T47D (cell line): Measurements from ENCODE around the gene OPN3.
"Not testable (repeated sequence)": the region's sequence is repeated elsewhere in the genome, so short reads cannot be mapped to it uniquely, and the experiment has no call there.

ENCODE experiments used
- DNase-seq, 2 experiments: peaks; one replicate each; pipeline versions ENCODE4 v3.0.0 to v3.0.0-alpha.2; 2011 to 2012; ENCODE audit warnings: low read depth in 1 of 2, low spot score in 1 of 2
- JUND ChIP-seq: IDR thresholded peaks from 2 replicates; pipeline ENCODE4 v1.6.1; 2012; ENCODE audit warnings: low read depth
- in situ Hi-C: cut with HindIII; loops from 2 replicates; pipeline ENCODE4 v1.10.0; 2016; ENCODE audit warnings: low sequenced_read_pairs, low pct_unique_long_range_greater_than_20kb

The OPN3 gene

GRCh38 chr1:241660424-241660972, 20.3 kb upstream of the OPN3 start:
- DNase-seq = no peak
- in situ Hi-C loops = no loop called here
- TF ChIP-seq JUND = no peak

- in situ Hi-C loops, DNase-seq: not testable (repeated sequence)
Measured at GRCh38 chr1:241659016-241659415, 18.8 kb upstream of the OPN3 start.

- DNase-seq = no peak
- TF ChIP-seq JUND = no peak
- in situ Hi-C loops = no loop called here
Measured at GRCh38 chr1:241658081-241658793, 18.1 kb upstream of the OPN3 start.

GRCh38 chr1:241654641-241655040, 14.5 kb upstream of the OPN3 start:
- in situ Hi-C loops = no loop called here
- no peak for DNase-seq
- TF ChIP-seq JUND = no peak

- in situ Hi-C loops = no loop called here
- no peak for DNase-seq
- TF ChIP-seq JUND = no peak
Measured at GRCh38 chr1:241654019-241654418, 13.8 kb upstream of the OPN3 start.

GRCh38 chr1:241652012-241652411, 11.8 kb upstream of the OPN3 start, which contains the start of gene WDR64:
Gene WDR64 (plus strand): TSS chr1:241652281. CDS start chr1:241652485, 204 bp downstream.
- no peak for TF ChIP-seq JUND
- no peak for DNase-seq
- in situ Hi-C loops = no loop called here

- DNase-seq = no peak
- in situ Hi-C loops = no loop called here
- TF ChIP-seq JUND = no peak
Measured at GRCh38 chr1:241648159-241648558, 8.0 kb upstream of the OPN3 start.

- DNase-seq = no peak
- no peak for TF ChIP-seq JUND
- in situ Hi-C loops = no loop called here
Measured at GRCh38 chr1:241647658-241648057, 7.5 kb upstream of the OPN3 start.

GRCh38 chr1:241646201-241646600, 6.0 kb upstream of the OPN3 start:
- DNase-seq = peak in 1 of 2 experiments; percentile 43
- no peak for TF ChIP-seq JUND
- in situ Hi-C loops = no loop called here

GRCh38 chr1:241645199-241645598, 5.0 kb upstream of the OPN3 start:
- DNase-seq = no peak
- no peak for TF ChIP-seq JUND
- in situ Hi-C loops = no loop called here

- TF ChIP-seq JUND = no peak
- no peak for DNase-seq
- in situ Hi-C loops = no loop called here
Measured at GRCh38 chr1:241644259-241644658, 4.1 kb upstream of the OPN3 start.

GRCh38 chr1:241642593-241642944, 2.4 kb upstream of the OPN3 start:
- TF ChIP-seq JUND = no peak
- no peak for DNase-seq
- in situ Hi-C loops = no loop called here

- in situ Hi-C loops = no loop called here
- TF ChIP-seq JUND = no peak
- peak in 1 of 2 experiments; percentile 47 for DNase-seq
Measured at GRCh38 chr1:241641773-241642592, 1.8 kb upstream of the OPN3 start.
